Measurements from ENCODE around the gene APOBEC4. TPM values are rescaled to one million over a fixed set of nuclear protein-coding genes. Genes with fewer than 3 reads are reported as not detected.

The APOBEC4 gene
- total and polyA plus RNA-seq, 12 donors = not detected

- no peaks in the 10 kb centered on the region for H3K9me3 ChIP-seq (replicated peaks in 1 of 3)
- no peaks in the 10 kb centered on the region for H3K36me3 ChIP-seq (replicated peaks in 1 of 2)
- DNase-seq = no peak
- no peak overlapping the region for H3K4me3 ChIP-seq
- H3K27me3 ChIP-seq = no peaks in the 10 kb centered on the region
- TF ChIP-seq POLR2A (IDR thresholded peaks at IDR 0.05) (no peak), CTCF (IDR thresholded peaks at IDR 0.05) (no peak)
- 46 to 62% (median 53%) methylated on average over 2 of the region's 2 CpGs for WGBS, 4 donors
- intact Hi-C loops (cut with DNase I) = no loop called here
- peaks cover 0 to 5% of the 10 kb centered on the region in 2 donors for H3K4me1 ChIP-seq (replicated peaks in 1 of 2)
- H3K27ac ChIP-seq = no peak overlapping the region
These were observed 45.7 kb downstream of the APOBEC4 start for GRCh38 chr1:183607322-183607980.

- no peak overlapping the region for H3K27ac ChIP-seq
- 83 to 93% (median 89%) methylated on average over 2 of the region's 2 CpGs for WGBS, 4 donors
- H3K9me3 ChIP-seq (replicated peaks in 1 of 3) = no peaks in the 10 kb centered on the region
- no peak for DNase-seq
- intact Hi-C loops (cut with DNase I) = no loop called here
- no peaks in the 10 kb centered on the region for H3K36me3 ChIP-seq (replicated peaks in 1 of 2)
- peaks cover 0 to 5% of the 10 kb centered on the region in 2 donors for H3K4me1 ChIP-seq (replicated peaks in 1 of 2)
- TF ChIP-seq POLR2A (IDR thresholded peaks at IDR 0.05) = no peak
- TF ChIP-seq CTCF (IDR thresholded peaks at IDR 0.05) = no peak
- H3K4me3 ChIP-seq = no peak overlapping the region
- H3K27me3 ChIP-seq = no peaks in the 10 kb centered on the region
These were observed 47.2 kb downstream of the APOBEC4 start for GRCh38 chr1:183605904-183606303.

- TF ChIP-seq CTCF (IDR thresholded peaks at IDR 0.05) = no peak
- no peak for TF ChIP-seq POLR2A (IDR thresholded peaks at IDR 0.05)
- H3K27ac ChIP-seq = peak overlapping the region in 2 of 5 donors; percentile 45 to 79
These were observed 48.3 kb downstream of the APOBEC4 start for GRCh38 chr1:183604815-183605214.

DNA sequence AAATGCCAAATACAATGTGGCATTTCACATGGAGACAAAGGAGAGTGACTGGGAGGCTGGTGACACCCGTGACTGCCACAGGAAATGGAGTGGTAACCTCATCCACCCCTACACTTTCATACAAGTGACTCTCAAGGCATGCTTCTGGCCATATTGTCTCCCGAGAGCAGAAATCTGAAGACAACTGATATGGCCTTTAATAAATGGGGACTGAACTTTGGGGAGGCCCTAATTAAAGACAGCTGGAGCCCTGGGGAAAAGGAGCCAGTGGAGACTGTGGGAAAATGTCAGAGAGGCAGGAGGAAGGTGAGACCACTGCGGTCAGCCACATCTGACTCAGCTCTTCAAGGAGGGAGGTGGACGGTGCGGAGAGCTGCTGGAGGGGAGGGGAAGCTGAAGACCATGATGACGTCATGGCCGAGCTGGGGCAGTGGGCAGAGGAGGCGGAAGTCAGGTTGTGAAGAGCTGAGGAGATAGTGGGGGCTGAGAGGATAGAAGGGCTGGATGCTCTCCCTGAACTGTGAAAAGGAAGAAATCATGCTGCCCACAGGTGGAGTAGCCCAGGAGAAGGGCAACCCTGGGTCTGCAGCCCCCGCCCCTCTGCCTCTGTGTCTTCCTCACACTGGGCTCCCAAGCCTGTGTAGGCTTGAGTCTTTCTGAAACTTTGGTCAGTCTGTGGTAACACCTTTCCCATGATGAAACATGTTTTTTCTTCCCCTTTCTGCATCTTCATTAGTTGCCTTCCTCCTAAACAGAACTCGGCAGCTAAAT lies 48.9 kb downstream of the APOBEC4 start:
- H3K27me3 ChIP-seq = no peaks in the 10 kb centered on the region
- H3K27ac ChIP-seq = peak overlapping the region in 2 of 5 donors; percentile 45 to 79
- H3K36me3 ChIP-seq (replicated peaks in 1 of 2) = no peaks in the 10 kb centered on the region
- no peaks in the 10 kb centered on the region for H3K9me3 ChIP-seq (replicated peaks in 1 of 3)
- H3K4me3 ChIP-seq = no peak overlapping the region
- DNase-seq = peak in 1 of 7 donors; percentile 38
- TF ChIP-seq POLR2A (IDR thresholded peaks at IDR 0.05) (no peak), CTCF (IDR thresholded peaks at IDR 0.05) (no peak)
- H3K4me1 ChIP-seq (replicated peaks in 1 of 2) = peaks cover 0 to 5% of the 10 kb centered on the region in 2 donors
- intact Hi-C loops (cut with DNase I) = no loop called here
- WGBS, 4 donors = 49 to 58% (median 54%) methylated on average over 10 of the region's 10 CpGs

More at GRCh38 chr1:183604815-183605214, 48.3 kb downstream of the APOBEC4 start:
- Histone ChIP-seq H3K4me3 (no peak overlapping the region), H3K36me3 (replicated peaks in 1 of 2) (no peaks in the 10 kb centered on the region), H3K9me3 (replicated peaks in 1 of 3) (no peaks in the 10 kb centered on the region), H3K4me1 (replicated peaks in 1 of 2) (peaks cover 0 to 5% of the 10 kb centered on the region in 2 donors), H3K27me3 (no peaks in the 10 kb centered on the region)
- DNase-seq = peak in 1 of 7 donors; percentile 24
- intact Hi-C loops (cut with DNase I) = no loop called here
- WGBS, 4 donors = 64 to 74% (median 71%) methylated on average over 8 of the region's 8 CpGs
